ENCODE measurements around the gene OVCA2. TPM values are rescaled to one million over a fixed set of nuclear protein-coding genes. Genes with fewer than 3 reads are reported as not detected.

The OVCA2 gene
- total and polyA plus RNA-seq, 2 experiments from 2014 or later: 66.1 to 92.0 TPM

GRCh38 chr17:2050300-2051060 lies 8.7 kb downstream of the OVCA2 start:
- Histone ChIP-seq H3K4me3 (peak overlapping the region; percentile 68), H3F3A (ENCODE audit: insufficient read depth) (no peaks in the 10 kb centered on the region; the same call in 1 of the 2 replicates), H4K20me1 (ENCODE audit: insufficient read depth) (no peaks in the 10 kb centered on the region), H3K27ac (no peak overlapping the region; the same call in 1 of the 2 replicates), H3K4me1 (ENCODE audit: insufficient read depth) (peaks cover 8% of the 10 kb centered on the region; the same call in 1 of the 2 replicates), H3K27me3 (replicated peaks; ENCODE audit: insufficient read depth) (no peaks in the 10 kb centered on the region), H3K36me3 (ENCODE audit: low read depth) (no peaks in the 10 kb centered on the region), H3K9me2 (ENCODE audit: insufficient read depth) (no peaks in the 10 kb centered on the region), H3K9me3 (ENCODE audit: low read depth) (no peaks in the 10 kb centered on the region), H3K9ac (peak overlapping the region; percentile 62), H3K79me2 (ENCODE audit: insufficient read depth) (no peaks in the 10 kb centered on the region), H2AFZ (no peak overlapping the region), H3K4me2 (ENCODE audit: unreplicated experiment) (peak overlapping the region; percentile 47)
- in situ Hi-C loops (cut with MboI): no loop called here
- WGBS, 2 experiments (ENCODE audit: low coverage in 1 of 2, low lambda C conversion rate in 2 of 2, missing lambda C conversion rate in 2 of 2): 0 to 2% methylated on average over 6 to 62 of the region's 88 CpGs
- peak; percentile 85 for DNase-seq
- TF ChIP-seq EZH2 (IDR thresholded peaks at IDR 0.05; ENCODE audit: insufficient read depth, poor library complexity, severe bottlenecking): no peak
- no peak for TF ChIP-seq EZH2phosphoT487 (IDR thresholded peaks at IDR 0.05; ENCODE audit: insufficient read depth, low read depth)

- Histone ChIP-seq H3K4me1 (ENCODE audit: insufficient read depth) (peaks cover 8% of the 10 kb centered on the region; the same call in 1 of the 2 replicates), H4K20me1 (ENCODE audit: insufficient read depth) (no peaks in the 10 kb centered on the region), H3K4me2 (ENCODE audit: unreplicated experiment) (peak overlapping the region; percentile 47), H3K36me3 (ENCODE audit: low read depth) (no peaks in the 10 kb centered on the region), H2AFZ (no peak overlapping the region), H3K9me3 (ENCODE audit: low read depth) (no peaks in the 10 kb centered on the region), H3F3A (ENCODE audit: insufficient read depth) (no peaks in the 10 kb centered on the region; the same call in 1 of the 2 replicates), H3K9me2 (ENCODE audit: insufficient read depth) (no peaks in the 10 kb centered on the region), H3K9ac (peak overlapping the region; percentile 62), H3K27ac (no peak overlapping the region), H3K27me3 (replicated peaks; ENCODE audit: insufficient read depth) (no peaks in the 10 kb centered on the region), H3K4me3 (peak overlapping the region; percentile 68), H3K79me2 (ENCODE audit: insufficient read depth) (peaks cover 3% of the 10 kb centered on the region)
- in situ Hi-C loops (cut with MboI): no loop called here
- 26 to 31% methylated on average over 58 to 78 of the region's 81 CpGs for WGBS, 2 experiments (ENCODE audit: low coverage in 1 of 2, low lambda C conversion rate in 2 of 2, missing lambda C conversion rate in 2 of 2)
- DNase-seq: peak; percentile 84
- TF ChIP-seq EZH2 (IDR thresholded peaks at IDR 0.05; ENCODE audit: insufficient read depth, poor library complexity, severe bottlenecking) (no peak), EZH2phosphoT487 (IDR thresholded peaks at IDR 0.05; ENCODE audit: insufficient read depth, low read depth) (no peak)
Measured at GRCh38 chr17:2051061-2051932, 9.5 kb downstream of the OVCA2 start.

- TF ChIP-seq EZH2 (IDR thresholded peaks at IDR 0.05; ENCODE audit: insufficient read depth, poor library complexity, severe bottlenecking) (no peak), EZH2phosphoT487 (IDR thresholded peaks at IDR 0.05; ENCODE audit: insufficient read depth, low read depth) (no peak)
- Histone ChIP-seq H4K20me1 (ENCODE audit: insufficient read depth) (no peaks in the 10 kb centered on the region), H3K4me1 (ENCODE audit: insufficient read depth) (peaks cover 8% of the 10 kb centered on the region; the same call in 1 of the 2 replicates), H3F3A (ENCODE audit: insufficient read depth) (no peaks in the 10 kb centered on the region; the same call in 1 of the 2 replicates), H3K4me3 (no peak overlapping the region), H3K9me3 (ENCODE audit: low read depth) (no peaks in the 10 kb centered on the region), H2AFZ (no peak overlapping the region), H3K4me2 (ENCODE audit: unreplicated experiment) (no peak overlapping the region), H3K27ac (no peak overlapping the region), H3K27me3 (replicated peaks; ENCODE audit: insufficient read depth) (no peaks in the 10 kb centered on the region), H3K9ac (no peak overlapping the region), H3K9me2 (ENCODE audit: insufficient read depth) (no peaks in the 10 kb centered on the region), H3K79me2 (ENCODE audit: insufficient read depth) (peaks cover 8% of the 10 kb centered on the region), H3K36me3 (ENCODE audit: low read depth) (no peaks in the 10 kb centered on the region)
- DNase-seq: no peak
- WGBS, 2 experiments (ENCODE audit: low coverage in 1 of 2, low lambda C conversion rate in 2 of 2, missing lambda C conversion rate in 2 of 2): 77 to 81% methylated on average over 14 of the region's 14 CpGs
- in situ Hi-C loops (cut with MboI): no loop called here
Measured at GRCh38 chr17:2051933-2052559, 10.2 kb downstream of the OVCA2 start.

Measured in GM23248 (cell line).